ENCODE data around the gene RBBP7.

Gene RBBP7

GRCh38 chrX:16862829-16863228, 7.3 kb downstream of the RBBP7 start:
- DNase-seq: no peak

GRCh38 chrX:16856744-16857143, 13.4 kb downstream of the RBBP7 start:
- DNase-seq: no peak

GRCh38 chrX:16856076-16856404, 14.1 kb downstream of the RBBP7 start:
- DNase-seq: peak in 1 of 2 experiments; percentile 48

GRCh38 chrX:16855363-16856075, 14.6 kb downstream of the RBBP7 start:
- DNase-seq: no peak

- DNase-seq: no peak
Measured at GRCh38 chrX:16853537-16853936, 16.6 kb downstream of the RBBP7 start.

- peak in 1 of 2 experiments; percentile 14 for DNase-seq
Measured at GRCh38 chrX:16852617-16853179, 17.5 kb downstream of the RBBP7 start.

- DNase-seq: no peak
Measured at GRCh38 chrX:16851827-16852226, 18.3 kb downstream of the RBBP7 start.

GRCh38 chrX:16851421-16851820, 18.7 kb downstream of the RBBP7 start:
- DNase-seq: no peak

GRCh38 chrX:16848541-16848940, 21.6 kb downstream of the RBBP7 start:
- no peak for DNase-seq

GRCh38 chrX:16845686-16846085, 24.5 kb downstream of the RBBP7 start:
- DNase-seq: no peak

GRCh38 chrX:16843208-16843909, 26.8 kb downstream of the RBBP7 start:
- no peak for DNase-seq

- DNase-seq: no peak
Measured at GRCh38 chrX:16842684-16843083, 27.5 kb downstream of the RBBP7 start.

GRCh38 chrX:16839852-16840460, 30.2 kb downstream of the RBBP7 start:
- DNase-seq: peak in 1 of 2 experiments; percentile 16

- no peak for DNase-seq
Measured at GRCh38 chrX:16839219-16839851, 30.8 kb downstream of the RBBP7 start.

GRCh38 chrX:16838202-16839066, 31.7 kb downstream of the RBBP7 start:
- DNase-seq: no peak

GRCh38 chrX:16836371-16836770, 33.8 kb downstream of the RBBP7 start:
- DNase-seq: no peak

- DNase-seq: no peak
Measured at GRCh38 chrX:16834806-16835205, 35.4 kb downstream of the RBBP7 start.

- no peak for DNase-seq
Measured at GRCh38 chrX:16832301-16832700, 37.9 kb downstream of the RBBP7 start.

- no peak for DNase-seq
Measured at GRCh38 chrX:16828124-16828908, 41.8 kb downstream of the RBBP7 start.

GRCh38 chrX:16827225-16827624, 42.9 kb downstream of the RBBP7 start:
- no peak for DNase-seq

GRCh38 chrX:16826207-16826606, 44.0 kb downstream of the RBBP7 start:
- DNase-seq: no peak

Data from activated CD4-positive, alpha-beta T cell treated with anti-CD3 and anti-CD28 coated beads, Interleukin-2, amount 50 U/mL, for 48 hours (primary cell).